Neutrophil (primary cell): ENCODE measurements around the gene LIPG.

ENCODE experiments used
- H3K27ac ChIP-seq: fragments of 200-600 bp; sonication (generic); 2 replicates; pipeline ENCODE4 v1.5.1; 2016; ENCODE audit warnings: mild to moderate bottlenecking, moderate library complexity
- H3K27me3 ChIP-seq: fragments of 200-600 bp; sonication (generic); 2 replicates; pipeline ENCODE4 v1.6.0; 2016; ENCODE audit warnings: mild to moderate bottlenecking
- H3K36me3 ChIP-seq: fragments of 200-600 bp; sonication (generic); 2 replicates; pipeline ENCODE4 v1.5.1; 2017
- H3K4me1 ChIP-seq, 2 experiments: fragments of 200-600 bp in 1 of 2; sonication (generic) in 1 of 2; 1 replicate in 1 of 2; 2 replicates in 1 of 2; pipeline versions ENCODE4 v1.5.1 to v1.6.1; 2013 to 2016; ENCODE audit warnings: low read depth in 1 of 2, low read length in 1 of 2, mild to moderate bottlenecking in 1 of 2, moderate library complexity in 1 of 2; ENCODE audit not compliant: control insufficient read depth in 1 of 2, insufficient read depth in 1 of 2
- H3K4me3 ChIP-seq, 2 experiments: fragments of 200-600 bp in 1 of 2; sonication (generic) in 1 of 2; 1 replicate in 1 of 2; 2 replicates in 1 of 2; pipeline ENCODE4 v1.5.1; 2013 to 2016; ENCODE audit warnings: low read depth in 1 of 2, low read length in 1 of 2, mild to moderate bottlenecking in 1 of 2, moderate library complexity in 1 of 2
- H3K9me3 ChIP-seq: fragments of 200-600 bp; sonication (generic); 2 replicates; pipeline ENCODE4 v1.5.1; 2016
- TF ChIP-seq, protein P1 (sequence below): fragments of 200-600 bp; sonication (generic); IDR thresholded peaks from 2 replicates; pipeline ENCODE4 v1.5.1; 2016; ENCODE audit warnings: antibody characterized with exemption

LIPG gene

DNA sequence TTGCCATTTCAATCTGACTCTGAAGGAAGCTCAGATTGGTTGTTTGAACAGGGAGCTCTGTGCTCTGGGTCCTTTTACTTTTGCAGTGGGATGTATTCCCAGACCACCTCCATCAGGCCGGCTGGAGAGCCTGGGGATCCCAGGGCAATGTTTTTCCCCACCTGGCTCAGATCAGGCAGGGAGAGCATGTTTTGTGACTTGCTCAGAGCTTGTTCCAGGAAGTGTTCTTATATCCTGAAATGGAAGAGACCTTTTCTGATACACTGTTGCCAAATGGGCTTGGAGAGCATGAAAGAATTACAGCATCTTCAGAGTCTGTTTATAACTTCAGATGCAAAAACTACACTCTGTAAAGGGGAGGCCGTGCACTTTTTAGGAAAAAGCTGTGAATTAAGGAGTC lies 56.0 kb downstream of the LIPG start:
- Histone ChIP-seq H3K27me3 (peaks cover 12% of the 10 kb centered on the region), H3K4me1 (no peaks in the 10 kb centered on the region), H3K4me3 (no peak overlapping the region), H3K9me3 (no peaks in the 10 kb centered on the region), H3K27ac (no peak overlapping the region), H3K36me3 (no peaks in the 10 kb centered on the region)
- TF ChIP-seq, protein P1, sequence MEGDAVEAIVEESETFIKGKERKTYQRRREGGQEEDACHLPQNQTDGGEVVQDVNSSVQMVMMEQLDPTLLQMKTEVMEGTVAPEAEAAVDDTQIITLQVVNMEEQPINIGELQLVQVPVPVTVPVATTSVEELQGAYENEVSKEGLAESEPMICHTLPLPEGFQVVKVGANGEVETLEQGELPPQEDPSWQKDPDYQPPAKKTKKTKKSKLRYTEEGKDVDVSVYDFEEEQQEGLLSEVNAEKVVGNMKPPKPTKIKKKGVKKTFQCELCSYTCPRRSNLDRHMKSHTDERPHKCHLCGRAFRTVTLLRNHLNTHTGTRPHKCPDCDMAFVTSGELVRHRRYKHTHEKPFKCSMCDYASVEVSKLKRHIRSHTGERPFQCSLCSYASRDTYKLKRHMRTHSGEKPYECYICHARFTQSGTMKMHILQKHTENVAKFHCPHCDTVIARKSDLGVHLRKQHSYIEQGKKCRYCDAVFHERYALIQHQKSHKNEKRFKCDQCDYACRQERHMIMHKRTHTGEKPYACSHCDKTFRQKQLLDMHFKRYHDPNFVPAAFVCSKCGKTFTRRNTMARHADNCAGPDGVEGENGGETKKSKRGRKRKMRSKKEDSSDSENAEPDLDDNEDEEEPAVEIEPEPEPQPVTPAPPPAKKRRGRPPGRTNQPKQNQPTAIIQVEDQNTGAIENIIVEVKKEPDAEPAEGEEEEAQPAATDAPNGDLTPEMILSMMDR = no peak

DNA sequence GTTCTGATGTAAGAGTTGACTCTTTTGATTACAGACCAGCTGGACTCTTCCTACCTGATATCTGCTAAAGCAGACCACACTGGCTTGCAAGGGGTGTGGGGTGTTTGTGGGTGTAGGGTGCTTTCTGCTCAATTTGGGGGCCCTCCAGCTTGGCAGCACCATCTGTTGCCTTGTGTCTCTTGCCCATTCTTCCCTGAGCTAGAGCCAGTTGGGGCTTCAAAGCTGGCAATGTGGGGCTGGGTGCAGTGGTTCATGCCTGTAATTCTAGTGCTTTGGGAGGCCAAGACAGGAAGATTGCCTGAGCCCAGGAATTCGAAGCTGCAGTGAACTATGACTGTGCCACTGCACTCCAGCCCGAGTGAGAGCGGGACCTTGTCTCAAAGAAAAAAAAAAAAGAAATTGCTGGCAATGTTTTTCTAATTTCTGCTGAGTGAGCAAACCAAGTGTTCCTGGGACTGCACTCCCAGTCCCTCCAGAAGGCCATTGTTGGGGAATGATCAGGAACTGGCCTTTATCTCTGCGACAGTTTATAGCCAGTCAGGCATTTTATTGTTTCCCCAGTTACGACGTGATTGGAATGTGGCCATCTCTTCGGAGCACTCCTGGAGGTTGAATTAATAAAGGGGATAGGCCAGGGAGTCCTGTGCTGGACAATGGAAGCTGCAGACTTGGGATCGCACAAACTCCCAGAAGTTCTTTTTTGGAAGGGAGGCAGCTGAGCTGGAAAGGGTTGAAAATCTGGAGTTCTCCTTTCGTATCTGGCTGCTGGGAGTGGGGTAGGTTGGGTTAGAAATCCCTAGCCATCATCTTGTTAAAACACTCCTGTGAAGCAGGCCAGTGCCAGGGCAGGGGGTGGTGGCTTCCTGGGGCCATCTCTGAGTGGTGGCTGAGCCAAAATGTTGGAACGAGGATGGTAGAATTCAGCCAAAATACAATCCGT lies 57.2 kb downstream of the LIPG start:
- H3K9me3 ChIP-seq = no peaks in the 10 kb centered on the region
- H3K36me3 ChIP-seq = no peaks in the 10 kb centered on the region
- H3K4me1 ChIP-seq = no peaks in the 10 kb centered on the region
- peaks cover 12% of the 10 kb centered on the region for H3K27me3 ChIP-seq
- TF ChIP-seq, protein P1 = no peak
- no peak overlapping the region for H3K4me3 ChIP-seq
- no peak overlapping the region for H3K27ac ChIP-seq

DNA sequence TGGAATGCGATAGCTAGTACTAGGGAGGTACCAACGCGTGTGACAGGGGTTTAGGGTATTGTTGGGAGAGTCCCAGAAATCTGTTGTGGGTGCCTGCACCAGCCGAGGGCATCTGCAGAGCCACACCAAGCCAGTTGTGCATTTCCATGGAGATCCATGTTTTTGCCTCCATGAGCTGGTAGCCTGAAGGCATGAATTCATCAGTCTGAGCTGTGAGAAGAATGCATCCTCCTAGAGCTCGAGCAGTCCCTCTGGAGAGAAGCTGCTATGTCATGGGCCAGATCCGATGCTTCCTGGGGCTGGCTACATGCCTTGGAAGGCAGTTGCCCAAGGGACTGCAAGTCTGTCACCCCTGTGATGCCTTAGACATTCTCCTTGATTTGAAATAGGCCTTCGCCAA lies 57.9 kb downstream of the LIPG start:
- Histone ChIP-seq H3K4me3 (no peak overlapping the region), H3K27ac (no peak overlapping the region), H3K36me3 (no peaks in the 10 kb centered on the region), H3K27me3 (peaks cover 12% of the 10 kb centered on the region), H3K9me3 (no peaks in the 10 kb centered on the region), H3K4me1 (no peaks in the 10 kb centered on the region)
- TF ChIP-seq, protein P1 = no peak

DNA sequence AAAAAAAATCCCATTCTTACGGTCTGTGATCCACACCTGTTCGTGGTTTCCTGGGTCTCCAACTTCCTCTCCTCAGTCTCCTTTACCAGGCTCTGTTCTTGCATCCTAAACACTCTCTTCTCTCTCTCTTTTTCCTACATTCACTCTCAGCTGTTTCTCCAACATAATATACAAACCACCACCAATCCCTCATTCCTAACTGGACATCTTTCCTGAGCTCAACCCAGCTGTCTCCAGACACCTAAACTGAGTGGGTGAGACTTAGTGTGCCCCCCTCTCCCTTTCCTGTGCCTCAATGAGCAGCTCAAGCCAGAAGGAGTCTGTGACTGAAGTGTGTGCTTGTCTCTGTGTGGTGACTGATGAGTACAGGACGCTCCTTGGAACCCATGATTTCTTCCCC lies 59.4 kb downstream of the LIPG start:
- Histone ChIP-seq H3K27me3 (peaks cover 12% of the 10 kb centered on the region), H3K27ac (no peak overlapping the region), H3K4me3 (no peak overlapping the region), H3K4me1 (no peaks in the 10 kb centered on the region), H3K36me3 (no peaks in the 10 kb centered on the region), H3K9me3 (no peaks in the 10 kb centered on the region)
- TF ChIP-seq, protein P1 = no peak

DNA sequence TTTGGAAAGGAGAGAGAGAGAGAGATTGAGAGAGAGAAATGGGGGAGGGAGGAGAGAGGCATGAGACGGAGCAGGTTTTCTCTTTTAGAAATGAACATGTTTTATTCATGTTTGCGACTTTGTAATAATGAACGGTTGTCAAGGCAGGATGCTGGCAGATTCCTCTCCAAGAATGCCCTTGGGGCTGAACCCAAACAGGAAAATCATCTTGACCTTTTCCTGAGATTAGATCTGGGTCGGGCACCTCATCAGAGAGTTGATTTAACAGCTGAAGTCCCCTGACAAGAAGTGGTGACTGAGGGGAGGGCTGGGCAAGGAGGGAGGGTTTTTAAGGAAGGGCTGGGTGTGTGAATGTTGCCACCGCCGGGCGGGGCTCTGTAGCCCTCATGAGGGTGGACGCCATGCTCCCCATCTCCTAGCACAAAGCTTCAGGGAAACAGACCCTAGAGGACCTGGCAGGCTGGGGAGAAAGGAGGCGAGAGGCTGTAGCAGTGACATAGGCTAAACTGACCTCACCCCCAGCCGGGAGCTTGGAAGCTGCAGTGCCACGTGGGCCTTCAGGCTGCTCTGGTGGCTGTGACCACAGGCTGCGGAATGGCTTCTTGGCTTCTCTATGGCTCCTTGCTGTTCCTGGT lies 60.0 kb downstream of the LIPG start:
- H3K4me1 ChIP-seq = no peaks in the 10 kb centered on the region
- H3K9me3 ChIP-seq = no peaks in the 10 kb centered on the region
- TF ChIP-seq, protein P1 = no peak
- H3K27ac ChIP-seq = no peak overlapping the region
- H3K4me3 ChIP-seq = no peak overlapping the region
- H3K27me3 ChIP-seq = peaks cover 12% of the 10 kb centered on the region
- H3K36me3 ChIP-seq = no peaks in the 10 kb centered on the region
